Vagina (tissue), 2 donors: Measurements from ENCODE around the gene NRXN3.

Experiments
- CTCF ChIP-seq, 3 experiments: fragments of 450-650 bp in 2 of 3; fragments of 200-600 bp in 1 of 3; sonication (generic) in 1 of 3; IDR thresholded peaks; one replicate each; pipeline ENCODE4 v1.5.1; 2017 to 2019; ENCODE audit warnings: antibody characterized with exemption in 3 of 3, mild to moderate bottlenecking in 2 of 3, moderate library complexity in 2 of 3
- POLR2A ChIP-seq, 2 donors: fragments of 450-650 bp; IDR thresholded peaks; one replicate each; pipeline ENCODE4 v1.6.1; 2017; ENCODE audit warnings: antibody characterized with exemption in 2 of 2, mild to moderate bottlenecking in 2 of 2, moderate library complexity in 2 of 2
- POLR2AphosphoS5 ChIP-seq, 2 donors: sonication (generic); formaldehyde crosslinking; IDR thresholded peaks; one replicate each; pipeline ENCODE4 v1.9.0; 2017; ENCODE audit warnings: antibody characterized with exemption in 2 of 2, mild to moderate bottlenecking in 2 of 2, low read depth in 1 of 2; ENCODE audit not compliant: insufficient read depth in 1 of 2

GRCh38 chr14:79852950-79853744 lies 1683.0 kb downstream of the NRXN3 start:
- TF ChIP-seq CTCF (IDR thresholded peaks at IDR 0.05) (no peak), POLR2AphosphoS5 (IDR thresholded peaks at IDR 0.05; ENCODE audit: insufficient read depth in 1 of 2, low read depth in 1 of 2) (no peak), POLR2A (IDR thresholded peaks at IDR 0.05) (no peak)
